Gastroesophageal sphincter (tissue), 4 donors: ENCODE results near the gene MICAL3. TPM values are rescaled to one million over a fixed set of nuclear protein-coding genes. Genes with fewer than 3 reads are reported as not detected.
"Not testable (repeated sequence)": the region's sequence is repeated elsewhere in the genome, so short reads cannot be mapped to it uniquely, and the experiment has no call there.

Experiments used
- ATAC-seq: fragments of 150-250 bp; one replicate; pipeline ENCODE4 v1.9.1; 2016; ENCODE audit warnings: mild to moderate bottlenecking, moderate library complexity
- H3K27ac ChIP-seq, 4 donors: fragments of 200-600 bp; sonication (generic) in 3 of 4; 1 replicate in 3 of 4; 2 replicates in 1 of 4; pipeline ENCODE4 v1.5.1; 2016 to 2019
- H3K27me3 ChIP-seq: fragments of 200-600 bp; sonication (generic); one replicate; pipeline ENCODE4 v1.5.1; 2019
- H3K36me3 ChIP-seq, 2 donors: fragments of 200-600 bp; sonication (generic); one replicate each; pipeline ENCODE4 v1.5.1; 2019; ENCODE audit warnings: control low read depth in 1 of 2
- H3K4me1 ChIP-seq, 3 donors: fragments of 200-600 bp; sonication (generic); 1 replicate in 2 of 3; 2 replicates in 1 of 3; pipeline ENCODE4 v1.5.1; 2016 to 2019; ENCODE audit warnings: control low read depth in 2 of 3
- H3K4me3 ChIP-seq, 2 donors: fragments of 200-600 bp; sonication (generic); one replicate each; pipeline ENCODE4 v1.5.1; 2019; ENCODE audit warnings: mild to moderate bottlenecking in 1 of 2, moderate library complexity in 1 of 2
- H3K9me3 ChIP-seq, 3 donors: fragments of 200-600 bp; sonication (generic); one replicate each; pipeline ENCODE4 v1.5.1; 2017 to 2019; ENCODE audit warnings: control low read depth in 2 of 3
- CTCF ChIP-seq, 4 experiments: fragments of 200-600 bp in 2 of 4; fragments of 450-650 bp in 2 of 4; sonication (generic) in 1 of 4; IDR thresholded peaks; one replicate each; pipeline ENCODE4 v1.5.1; 2017 to 2019; ENCODE audit warnings: antibody characterized with exemption in 4 of 4, mild to moderate bottlenecking in 2 of 4, moderate library complexity in 2 of 4
- EP300 ChIP-seq: sonication (generic); formaldehyde crosslinking; IDR thresholded peaks from one replicate; pipeline ENCODE4 v1.6.1; 2017; ENCODE audit warnings: antibody characterized with exemption, mild to moderate bottlenecking
- POLR2A ChIP-seq, 2 donors: fragments of 450-650 bp; IDR thresholded peaks; one replicate each; pipeline ENCODE4 v1.6.1; 2017; ENCODE audit warnings: antibody characterized with exemption in 2 of 2, mild to moderate bottlenecking in 2 of 2, moderate library complexity in 1 of 2
- POLR2AphosphoS5 ChIP-seq: sonication (generic); formaldehyde crosslinking; IDR thresholded peaks from one replicate; pipeline ENCODE4 v1.6.1; 2017; ENCODE audit warnings: antibody characterized with exemption
- WGBS, 2 donors: methylation state at CpG; one replicate each; pipeline ENCODE4 v1.1.5; 2018; ENCODE audit warnings: low coverage in 1 of 2; 5-methylcytosine and 5-hydroxymethylcytosine counted together
- total RNA-seq, 4 donors: library from RNA; depleted of rRNA; stranded (reverse); fragments of >200 nt; gene quantifications; one replicate each; pipeline ENCODE4 v1.1.0, GENCODE V29; 2016

Gene MICAL3
- total RNA-seq, 4 donors from 2014 or later = 37.3 to 120 (median 51.5) TPM

GRCh38 chr22:18067121-18067520, 42.8 kb upstream of the MICAL3 start:
- 75 to 89% methylated on average over 1 to 3 of the region's 3 CpGs for WGBS, 2 donors
- Histone ChIP-seq H3K36me3 (no peaks in the 10 kb centered on the region), H3K27ac (peak overlapping the region; percentile 88 to 93 (median 92)), H3K4me3 (no peak overlapping the region), H3K9me3 (no peaks in the 10 kb centered on the region), H3K27me3 (no peaks in the 10 kb centered on the region), H3K4me1 (peaks cover 0 to 38% (median 12%) of the 10 kb centered on the region in 3 donors)
- TF ChIP-seq EP300 (no peak), POLR2A (IDR thresholded peaks at IDR 0.05) (no peak), POLR2AphosphoS5 (no peak), CTCF (IDR thresholded peaks at IDR 0.05) (no peak)
- ATAC-seq = no peak

GRCh38 chr22:18066181-18066859, 42.0 kb upstream of the MICAL3 start:
- Histone ChIP-seq H3K9me3 (no peaks in the 10 kb centered on the region), H3K27ac (peak overlapping the region in 3 of 4 donors; percentile 88 to 92 (median 92)), H3K27me3 (no peaks in the 10 kb centered on the region), H3K36me3 (no peaks in the 10 kb centered on the region), H3K4me3 (no peak overlapping the region), H3K4me1 (peaks cover 0 to 44% (median 12%) of the 10 kb centered on the region in 3 donors)
- no peak for TF ChIP-seq POLR2AphosphoS5
- TF ChIP-seq POLR2A (IDR thresholded peaks at IDR 0.05) = no peak
- TF ChIP-seq EP300 = no peak
- TF ChIP-seq CTCF (IDR thresholded peaks at IDR 0.05) = no peak
- no peak for ATAC-seq
- WGBS, 2 donors = 66 to 80% methylated on average over 5 to 12 of the region's 12 CpGs

GRCh38 chr22:18065256-18065655, 40.9 kb upstream of the MICAL3 start:
- WGBS, 2 donors = 60% methylated on average over 1 of the region's 9 CpGs; no CpG with 5 or more reads in 1 of the 2 donors
- H3K36me3 ChIP-seq = no peaks in the 10 kb centered on the region
- ATAC-seq = no peak
- H3K27ac ChIP-seq = peak overlapping the region in 3 of 4 donors; percentile 10 to 92 (median 18)
- peaks cover 0 to 54% (median 18%) of the 10 kb centered on the region in 3 donors for H3K4me1 ChIP-seq
- H3K27me3 ChIP-seq = no peaks in the 10 kb centered on the region
- H3K9me3 ChIP-seq = no peaks in the 10 kb centered on the region
- H3K4me3 ChIP-seq = no peak overlapping the region
- TF ChIP-seq POLR2A (IDR thresholded peaks at IDR 0.05) (no peak), EP300 (no peak), POLR2AphosphoS5 (no peak), CTCF (IDR thresholded peaks at IDR 0.05) (no peak)

- TF ChIP-seq EP300 (no peak), POLR2A (IDR thresholded peaks at IDR 0.05) (no peak), POLR2AphosphoS5 (no peak), CTCF (IDR thresholded peaks at IDR 0.05) (no peak)
- no peaks in the 10 kb centered on the region for H3K36me3 ChIP-seq
- H3K4me3 ChIP-seq = no peak overlapping the region
- no peak for ATAC-seq
- H3K27me3 ChIP-seq = no peaks in the 10 kb centered on the region
- H3K9me3 ChIP-seq = no peaks in the 10 kb centered on the region
- peak overlapping the region in 1 of 4 donors; percentile 92 for H3K27ac ChIP-seq
- WGBS, 2 donors = 77 to 89% methylated on average over 3 to 7 of the region's 7 CpGs
- H3K4me1 ChIP-seq = peaks cover 0 to 55% (median 18%) of the 10 kb centered on the region in 3 donors
These were observed 40.3 kb upstream of the MICAL3 start for GRCh38 chr22:18064636-18065035.

GRCh38 chr22:18063715-18064114, 39.4 kb upstream of the MICAL3 start:
- 65 to 69% methylated on average over 5 to 6 of the region's 6 CpGs for WGBS, 2 donors
- not testable (repeated sequence) for H3K36me3 ChIP-seq, ATAC-seq, H3K4me3 ChIP-seq, H3K9me3 ChIP-seq, H3K27me3 ChIP-seq
- H3K27ac ChIP-seq = peak overlapping the region in 1 of 4 donors; percentile 90
- peaks cover 0 to 51% (median 18%) of the 10 kb centered on the region in 3 donors for H3K4me1 ChIP-seq
